ENCODE results near the gene FUCA1. TPM values are rescaled to one million over a fixed set of nuclear protein-coding genes. Genes with fewer than 3 reads are reported as not detected.

FUCA1 gene
- total and polyA plus RNA-seq, 10 of the 15 experiments (the other 5 are each of a cell fraction or from before 2014, with no cell fraction given) = 33.3 to 117 (median 52.6) TPM

GRCh38 chr1:23897083-23897482, 29.0 kb upstream of the FUCA1 start:
- no peaks in the 10 kb centered on the region for H4K20me1 ChIP-seq (ENCODE audit: control insufficient read depth, insufficient read depth)
- TF ChIP-seq RFX5 (IDR thresholded peaks at IDR 0.05; ENCODE audit: low read depth, low read length) (no peak), TARDBP (IDR thresholded peaks at IDR 0.05; ENCODE audit: borderline replicate concordance) (no peak), CREM (IDR thresholded peaks at IDR 0.05; ENCODE audit: low read depth) (peak; percentile 46; the same call in 1 of the 2 replicates), YY1 (IDR thresholded peaks at IDR 0.05; ENCODE audit: low read depth, low read length) (no peak; the same call in 1 of the 2 replicates), PML (IDR thresholded peaks at IDR 0.05; ENCODE audit: low read length) (0 out of 2 replicates have a peak, but pooled peaks have one; percentile 30), ZNF24 (IDR thresholded peaks at IDR 0.05) (no peak), YBX1 (IDR thresholded peaks at IDR 0.05) (no peak), ZBTB4 (CRISPR knock-in tag; IDR thresholded peaks at IDR 0.05) (no peak), KDM1A (IDR thresholded peaks at IDR 0.05; ENCODE audit: borderline replicate concordance) (no peak), PRDM15 (CRISPR knock-in tag; IDR thresholded peaks at IDR 0.05) (no peak), SUZ12 (IDR thresholded peaks at IDR 0.05; ENCODE audit: unreplicated experiment) (no peak), RAD21 (IDR thresholded peaks at IDR 0.05; ENCODE audit: insufficient read depth, low read depth, low read length) (0 out of 2 replicates have a peak, but pooled peaks have one; percentile 5), TCF3 (IDR thresholded peaks at IDR 0.05; ENCODE audit: borderline replicate concordance, insufficient read depth, low read depth, low read length) (no peak), BACH1 (IDR thresholded peaks at IDR 0.05; ENCODE audit: borderline replicate concordance) (no peak), SMAD5 (IDR thresholded peaks at IDR 0.05; ENCODE audit: low read depth) (no peak), RAD51 (IDR thresholded peaks at IDR 0.05) (no peak), NFIC (IDR thresholded peaks at IDR 0.05; ENCODE audit: low read depth, low read length) (peak; percentile 62), FOXM1 (IDR thresholded peaks at IDR 0.05; ENCODE audit: low read depth, low read length) (peak; percentile 58; the same call in 1 of the 2 replicates), MTA3 (IDR thresholded peaks at IDR 0.05; ENCODE audit: borderline replicate concordance, low read length) (0 out of 2 replicates have a peak, but pooled peaks have one; percentile 46), ZNF622 (IDR thresholded peaks at IDR 0.05) (no peak), ZNF207 (IDR thresholded peaks at IDR 0.05; ENCODE audit: borderline replicate concordance) (no peak)

More at GRCh38 chr1:23897083-23897482, 29.0 kb upstream of the FUCA1 start:
- Histone ChIP-seq H3K9me3 (replicated peaks; ENCODE audit: control insufficient read depth, insufficient read depth, low read length) (no peaks in the 10 kb centered on the region; the same call in 1 of the 3 replicates), H3K4me2 (ENCODE audit: control insufficient read depth, insufficient read depth) (peak overlapping the region; percentile 62; the same call in 1 of the 2 replicates), H3K36me3 (ENCODE audit: control insufficient read depth in 2 of 2, insufficient read depth in 2 of 2, low read length in 1 of 2) (peaks cover 0 to 2% of the 10 kb centered on the region in 2 experiments; a peak in 2 of 4 replicates), H2AFZ (ENCODE audit: control insufficient read depth, low read depth, low read length) (no peak overlapping the region), H3K27me3 (replicated peaks in 1 of 2; ENCODE audit: control insufficient read depth in 2 of 2, insufficient read depth in 2 of 2, low read length in 1 of 2) (no peaks in the 10 kb centered on the region), H3K4me1 (ENCODE audit: control insufficient read depth, insufficient read depth, low read length) (peaks cover 38% of the 10 kb centered on the region), H3K79me2 (ENCODE audit: control insufficient read depth, insufficient read depth, low read length) (peaks cover 40% of the 10 kb centered on the region), H3K4me3 (no peak overlapping the region), H3K27ac (ENCODE audit: control insufficient read depth, insufficient read depth) (peak overlapping the region; percentile 80), H3K9ac (ENCODE audit: control insufficient read depth, insufficient read depth, low read length) (no peak overlapping the region)
- DNase-seq (ENCODE audit: low read depth, low spot score) = no peak
- no TSS peak for BruUV-seq (replicated peaks)
- FAIRE-seq = no peak
- no peak for ATAC-seq
- ChIA-PET CTCF (interaction anchor here (0.8 to 1.7 kb wide), 3 partner anchors 19 to 125 kb away, joined by 3 read pairs; no protein-coding TSS in a partner anchor), RAD21 (ENCODE audit: unreplicated experiment) (interaction anchor here (1.4 kb wide), 1 partner anchor 19 kb away, joined by 4 read pairs; no protein-coding TSS in a partner anchor), SMC1A (ENCODE audit: uncharacterized antibody, unreplicated experiment) (interaction anchor here (0.6 to 3.1 kb wide), 5 partner anchors 9 to 107 kb away, joined by 3 to 14 read pairs (median 3); no protein-coding TSS in a partner anchor), POLR2A (no interaction called here)
- 86% methylated on average over 6 of the region's 6 CpGs for WGBS (ENCODE audit: insufficient coverage, insufficient replicate concordance, low lambda C conversion rate, missing lambda C conversion rate)
- intact Hi-C loops (cut with micrococcal nuclease; ENCODE audit: unreplicated experiment) = no loop called here
- in situ Hi-C loops (cut with MboI) = no loop called here
